Peyer's patch (tissue), 4 donors: ENCODE data around the gene DFFA. TPM values are rescaled to one million over a fixed set of nuclear protein-coding genes. Genes with fewer than 3 reads are reported as not detected.

Experiments
- DNase-seq, 3 donors: peaks; one replicate each; pipeline ENCODE4 v3.0.0-alpha.2; 2017 to 2019
- H3K27ac ChIP-seq, 4 donors: fragments of 200-600 bp; sonication (generic); one replicate each; pipeline ENCODE4 v1.5.1; 2016 to 2019
- H3K27me3 ChIP-seq, 2 donors: fragments of 200-600 bp; sonication (generic); one replicate each; pipeline ENCODE4 v1.5.1; 2019
- H3K36me3 ChIP-seq, 3 donors: fragments of 200-600 bp; sonication (generic); one replicate each; pipeline ENCODE4 v1.5.1; 2016 to 2019
- H3K4me1 ChIP-seq, 4 donors: fragments of 200-600 bp; sonication (generic); one replicate each; pipeline ENCODE4 v1.5.1; 2016 to 2019
- H3K4me3 ChIP-seq, 4 donors: fragments of 200-600 bp; sonication (generic); 1 replicate in 3 of 4; 2 replicates in 1 of 4; pipeline ENCODE4 v1.5.1; 2016 to 2019; ENCODE audit warnings: mild to moderate bottlenecking in 1 of 4
- H3K9me3 ChIP-seq, 4 donors: fragments of 200-600 bp; sonication (generic); one replicate each; pipeline ENCODE4 v1.5.1; 2016 to 2019; ENCODE audit warnings: mild to moderate bottlenecking in 1 of 4
- POLR2A ChIP-seq, 2 donors: fragments of 450-650 bp; IDR thresholded peaks; one replicate each; pipeline ENCODE4 v1.5.1; 2017; ENCODE audit warnings: antibody characterized with exemption in 2 of 2, mild to moderate bottlenecking in 2 of 2, moderate library complexity in 2 of 2
- total RNA-seq, 4 donors: library from RNA; depleted of rRNA; stranded (reverse); fragments of >200 nt; gene quantifications; one replicate each; pipeline ENCODE4 v1.1.0, GENCODE V29; 2016
- TF ChIP-seq, protein P1 (sequence below), 6 experiments: fragments of 450-650 bp in 4 of 6; fragments of 200-600 bp in 2 of 6; sonication (generic) in 1 of 6; IDR thresholded peaks; one replicate each; pipeline ENCODE4 v1.5.1; 2017 to 2019; ENCODE audit warnings: antibody characterized with exemption in 6 of 6, mild to moderate bottlenecking in 3 of 6, moderate library complexity in 1 of 6

Gene DFFA
- total RNA-seq, 4 donors from 2014 or later, result 13.1 to 25.0 (median 21.9) TPM

DNA sequence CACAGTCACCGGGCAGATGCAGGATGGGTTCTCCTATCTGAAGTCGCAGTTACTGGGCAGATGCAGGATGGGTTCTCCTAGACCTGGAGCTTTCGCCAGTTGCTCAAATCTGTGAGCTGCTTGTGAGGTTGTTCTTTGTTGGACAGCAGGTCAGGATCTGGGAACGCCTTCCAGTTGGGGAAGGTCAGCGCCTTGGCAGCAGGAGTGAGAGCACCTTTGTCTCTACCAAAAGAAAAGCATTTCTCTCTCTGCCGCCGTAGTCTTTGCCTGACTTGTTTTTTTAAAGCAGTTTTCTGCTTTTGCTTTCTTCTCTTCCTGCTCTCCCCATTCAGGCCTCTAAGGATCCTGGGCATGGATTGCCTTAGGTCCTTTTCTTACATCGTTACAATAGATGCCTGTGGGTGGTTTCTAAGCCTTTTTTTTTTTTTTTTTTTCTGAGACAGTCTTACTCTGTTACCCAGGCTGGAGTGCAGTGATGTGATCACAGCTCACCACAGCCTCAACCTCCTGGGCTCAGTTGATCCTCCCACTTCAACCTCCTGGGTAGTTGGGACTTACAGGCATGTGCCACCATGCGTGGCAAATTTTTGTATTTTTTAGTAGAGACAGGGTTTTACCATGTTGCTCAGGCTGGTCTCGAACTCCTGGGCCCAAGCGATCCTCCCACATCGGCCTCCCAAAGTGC is 18.1 kb upstream of the DFFA start:
- Histone ChIP-seq H3K4me1 (peaks cover 0 to 27% (median 3%) of the 10 kb centered on the region in 4 donors), H3K27me3 (no peaks in the 10 kb centered on the region), H3K9me3 (no peaks in the 10 kb centered on the region), H3K27ac (no peak overlapping the region), H3K36me3 (peaks cover 0 to 5% (median 0%) of the 10 kb centered on the region in 3 donors), H3K4me3 (no peak overlapping the region)
- no peak for DNase-seq
- TF ChIP-seq, protein P1, sequence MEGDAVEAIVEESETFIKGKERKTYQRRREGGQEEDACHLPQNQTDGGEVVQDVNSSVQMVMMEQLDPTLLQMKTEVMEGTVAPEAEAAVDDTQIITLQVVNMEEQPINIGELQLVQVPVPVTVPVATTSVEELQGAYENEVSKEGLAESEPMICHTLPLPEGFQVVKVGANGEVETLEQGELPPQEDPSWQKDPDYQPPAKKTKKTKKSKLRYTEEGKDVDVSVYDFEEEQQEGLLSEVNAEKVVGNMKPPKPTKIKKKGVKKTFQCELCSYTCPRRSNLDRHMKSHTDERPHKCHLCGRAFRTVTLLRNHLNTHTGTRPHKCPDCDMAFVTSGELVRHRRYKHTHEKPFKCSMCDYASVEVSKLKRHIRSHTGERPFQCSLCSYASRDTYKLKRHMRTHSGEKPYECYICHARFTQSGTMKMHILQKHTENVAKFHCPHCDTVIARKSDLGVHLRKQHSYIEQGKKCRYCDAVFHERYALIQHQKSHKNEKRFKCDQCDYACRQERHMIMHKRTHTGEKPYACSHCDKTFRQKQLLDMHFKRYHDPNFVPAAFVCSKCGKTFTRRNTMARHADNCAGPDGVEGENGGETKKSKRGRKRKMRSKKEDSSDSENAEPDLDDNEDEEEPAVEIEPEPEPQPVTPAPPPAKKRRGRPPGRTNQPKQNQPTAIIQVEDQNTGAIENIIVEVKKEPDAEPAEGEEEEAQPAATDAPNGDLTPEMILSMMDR (IDR thresholded peaks at IDR 0.05), result no peak
- no peak for TF ChIP-seq POLR2A (IDR thresholded peaks at IDR 0.05)

DNA sequence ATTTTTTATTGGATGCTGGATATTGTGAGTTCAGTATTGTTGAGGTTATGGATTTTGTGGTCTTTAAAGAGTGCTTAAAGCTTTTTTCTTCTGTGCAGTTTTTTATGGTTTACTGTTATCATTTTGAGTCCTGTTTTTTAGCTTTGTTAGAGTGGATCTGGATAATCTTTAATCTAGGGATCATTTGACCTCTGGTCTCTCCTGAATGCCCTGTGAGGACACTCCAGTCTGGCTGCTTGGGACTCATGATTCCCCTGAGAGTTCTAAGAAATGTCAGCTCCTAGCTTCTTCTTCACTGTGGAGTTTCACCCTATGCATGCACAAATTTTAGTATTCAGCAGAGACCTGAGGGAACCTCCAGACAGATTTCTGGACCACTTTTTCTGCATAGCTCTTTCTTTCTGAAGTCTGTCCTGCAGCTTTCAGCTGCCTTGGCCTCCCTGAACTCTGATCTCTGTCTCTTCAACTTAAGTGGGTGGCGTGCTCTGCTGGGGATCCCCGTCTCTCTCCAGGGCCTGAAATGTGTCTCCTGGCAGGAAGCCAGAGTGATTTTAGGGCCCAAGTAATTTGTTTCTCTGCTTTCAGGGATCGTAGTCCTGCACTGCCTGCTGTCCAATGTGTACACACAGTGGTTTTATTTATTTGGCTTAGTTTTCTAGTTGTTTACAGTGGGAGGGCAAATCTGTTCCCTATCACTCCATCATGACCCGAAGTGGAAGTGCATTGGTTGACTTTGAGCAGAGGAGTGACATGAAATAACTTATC is 17.1 kb upstream of the DFFA start:
- Histone ChIP-seq H3K4me1 (peaks cover 0 to 19% (median 3%) of the 10 kb centered on the region in 4 donors), H3K4me3 (no peak overlapping the region), H3K27ac (peak overlapping the region in 1 of 4 donors; percentile 37), H3K27me3 (no peaks in the 10 kb centered on the region), H3K36me3 (peaks cover 0 to 5% (median 0%) of the 10 kb centered on the region in 3 donors), H3K9me3 (no peaks in the 10 kb centered on the region)
- TF ChIP-seq, protein P1 (IDR thresholded peaks at IDR 0.05), result no peak
- TF ChIP-seq POLR2A (IDR thresholded peaks at IDR 0.05), result no peak
- DNase-seq, result no peak

DNA sequence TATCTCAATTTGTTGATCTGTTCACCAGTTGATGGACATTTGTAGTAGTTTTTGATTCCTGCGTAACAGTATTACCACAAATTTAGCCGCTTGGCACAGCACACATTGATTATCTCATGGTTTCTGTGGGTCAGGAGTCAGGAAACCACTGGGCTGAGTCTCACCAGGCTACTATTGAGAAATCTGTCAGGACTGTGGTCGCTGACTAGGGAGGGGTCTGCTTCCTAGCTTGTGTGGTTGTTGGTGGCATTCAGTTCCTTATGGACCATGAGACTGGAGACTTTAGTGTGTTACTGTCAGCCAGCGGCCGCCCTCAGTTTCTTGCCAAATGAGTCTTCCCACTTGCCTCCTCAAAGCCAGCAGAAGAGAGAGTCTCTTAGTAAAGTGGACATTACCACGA is 12.2 kb upstream of the DFFA start:
- Histone ChIP-seq H3K36me3 (peaks cover 0 to 5% (median 0%) of the 10 kb centered on the region in 3 donors), H3K4me3 (no peak overlapping the region), H3K27ac (no peak overlapping the region), H3K9me3 (no peaks in the 10 kb centered on the region), H3K27me3 (no peaks in the 10 kb centered on the region), H3K4me1 (peaks cover 0 to 10% (median under 1%) of the 10 kb centered on the region in 4 donors)
- TF ChIP-seq POLR2A (IDR thresholded peaks at IDR 0.05), result no peak
- TF ChIP-seq, protein P1 (IDR thresholded peaks at IDR 0.05), result no peak
- no peak for DNase-seq

DNA sequence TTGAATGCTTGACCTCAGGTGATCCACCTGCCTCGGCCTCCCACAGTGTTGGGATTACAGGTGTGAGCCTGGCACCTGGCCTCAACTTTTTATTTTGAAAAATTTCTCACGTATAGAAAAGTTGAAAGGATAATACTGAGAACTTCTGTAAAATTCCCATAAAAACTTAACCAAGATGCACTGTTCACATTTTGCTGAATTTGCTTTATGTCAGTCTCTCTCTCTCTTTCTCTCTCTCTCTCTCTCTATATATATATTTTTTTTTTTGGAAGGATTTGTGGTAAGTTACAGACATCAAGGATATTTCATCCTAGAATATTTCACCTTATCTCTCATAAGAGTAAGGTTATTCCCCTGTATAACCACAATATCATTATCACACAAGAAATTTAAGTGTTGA is 8.3 kb upstream of the DFFA start:
- TF ChIP-seq, protein P1 (IDR thresholded peaks at IDR 0.05), result no peak
- no peak for TF ChIP-seq POLR2A (IDR thresholded peaks at IDR 0.05)
- Histone ChIP-seq H3K4me1 (peaks cover 0 to 14% (median 3%) of the 10 kb centered on the region in 4 donors), H3K4me3 (no peak overlapping the region), H3K27ac (no peak overlapping the region), H3K36me3 (no peaks in the 10 kb centered on the region), H3K27me3 (no peaks in the 10 kb centered on the region), H3K9me3 (no peaks in the 10 kb centered on the region)
- DNase-seq, result no peak

DNA sequence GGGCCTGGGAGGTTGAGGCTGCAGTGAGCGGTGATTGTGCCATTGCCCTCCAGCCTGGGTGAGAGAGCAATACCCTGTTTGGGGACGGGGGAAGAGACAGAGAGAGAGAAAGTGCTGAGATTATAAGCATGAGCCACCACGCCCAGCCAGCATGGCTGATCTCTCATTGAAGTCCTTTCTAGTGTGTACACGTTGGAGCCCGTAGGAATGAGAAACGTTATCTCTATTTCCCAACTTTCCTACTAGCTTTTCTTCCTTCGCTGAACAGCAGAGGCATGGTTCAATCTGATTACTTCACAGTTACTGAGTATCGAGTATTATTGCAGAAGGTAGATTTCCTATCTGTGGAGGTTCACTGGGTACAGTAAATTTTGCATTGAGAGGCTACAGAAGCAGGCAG is 7.0 kb upstream of the DFFA start:
- H3K27ac ChIP-seq, result no peak overlapping the region
- H3K4me1 ChIP-seq, result peaks cover 0 to 16% (median 6%) of the 10 kb centered on the region in 4 donors
- no peaks in the 10 kb centered on the region for H3K9me3 ChIP-seq
- no peaks in the 10 kb centered on the region for H3K36me3 ChIP-seq
- H3K4me3 ChIP-seq, result no peak overlapping the region
- H3K27me3 ChIP-seq, result no peaks in the 10 kb centered on the region
- no peak for DNase-seq
- TF ChIP-seq, protein P1 (IDR thresholded peaks at IDR 0.05), result no peak
- TF ChIP-seq POLR2A (IDR thresholded peaks at IDR 0.05), result no peak
